B cell (primary cell): Measurements from ENCODE around the gene SAMD10. TPM values are rescaled to one million over a fixed set of nuclear protein-coding genes. Genes with fewer than 3 reads are reported as not detected.

ENCODE experiments used
- ATAC-seq: fragments of 200-7000 bp; cut with Tn5 transposase; one replicate; pipeline ENCODE4 v1.10.0; 2021; ENCODE audit warnings: low read depth, mild to moderate bottlenecking, moderate number of reproducible peaks, moderate library complexity
- CTCF ChIA-PET: fragments of 350-600 bp; sonication (Branson Sonifier 250); formaldehyde crosslinking; loops from one replicate; lab custom pipeline; 2021; ENCODE audit warnings: antibody characterized with exemption, inconsistent platforms; lab: Charles Lee
- POLR2A ChIA-PET: fragments of 350-600 bp; sonication (Branson Sonifier 250); formaldehyde crosslinking; loops from one replicate; lab custom pipeline; 2021; ENCODE audit warnings: antibody characterized with exemption; lab: Charles Lee
- DNase-seq: peaks from one replicate; pipeline ENCODE4 v3.0.0; 2013
- H2AFZ ChIP-seq: 2 replicates; pipeline ENCODE4 v1.6.1; 2012; ENCODE audit warnings: mild to moderate bottlenecking, low read depth, low read length; ENCODE audit not compliant: insufficient read depth, poor library complexity, severe bottlenecking
- H3K27ac ChIP-seq, 2 donors: 1 replicate in 1 of 2; 2 replicates in 1 of 2; pipeline ENCODE4 v1.5.1; 2012 to 2013; ENCODE audit warnings: low read length in 2 of 2, mild to moderate bottlenecking in 2 of 2, moderate library complexity in 1 of 2
- H3K27me3 ChIP-seq, 4 experiments: fragments of 200-600 bp in 1 of 4; sonication (generic) in 1 of 4; replicated peaks in 1 of 4; 1 replicate in 2 of 4; 2 replicates in 2 of 4; pipeline versions ENCODE4 v1.6.1 to v1.7.0; 2013 to 2016; ENCODE audit warnings: low read length in 3 of 4, mild to moderate bottlenecking in 2 of 4, mixed read lengths in 1 of 4, moderate library complexity in 1 of 4; ENCODE audit not compliant: insufficient read depth in 4 of 4, control insufficient read depth in 3 of 4; ENCODE audit errors: control extremely low read depth in 1 of 4
- H3K36me3 ChIP-seq, 2 experiments: replicated peaks in 1 of 2; 1 replicate in 1 of 2; 2 replicates in 1 of 2; pipeline versions ENCODE4 v1.6.1 to v1.7.1; 2013; ENCODE audit warnings: low read length in 1 of 2; ENCODE audit not compliant: insufficient read depth in 2 of 2, control insufficient read depth in 1 of 2; ENCODE audit errors: control extremely low read depth in 1 of 2, extremely low read depth in 1 of 2
- H3K4me1 ChIP-seq, 2 donors: fragments of 200-600 bp in 1 of 2; sonication (generic) in 1 of 2; 1 replicate in 1 of 2; 2 replicates in 1 of 2; pipeline versions ENCODE4 v1.5.1 to v1.6.1; 2013 to 2017; ENCODE audit warnings: low read length in 2 of 2; ENCODE audit not compliant: control insufficient read depth in 2 of 2, insufficient read depth in 2 of 2
- H3K4me2 ChIP-seq: replicated peaks from 2 replicates; pipeline ENCODE3; 2012; ENCODE audit warnings: mild to moderate bottlenecking, low read depth, low read length; ENCODE audit not compliant: poor library complexity, severe bottlenecking
- H3K4me3 ChIP-seq, 5 experiments: fragments of 200-600 bp in 1 of 5; sonication (generic) in 1 of 5; 1 replicate in 3 of 5; 2 replicates in 2 of 5; pipeline versions ENCODE4 v1.5.1 to v1.7.0; 2011 to 2016; ENCODE audit warnings: low read length in 4 of 5, mild to moderate bottlenecking in 4 of 5, low read depth in 2 of 5, control low read depth in 1 of 5, moderate library complexity in 1 of 5; ENCODE audit not compliant: insufficient read depth in 1 of 5; ENCODE audit errors: control extremely low read depth in 1 of 5, extremely low read depth in 1 of 5
- H3K79me2 ChIP-seq: fragments of 200-600 bp; sonication (generic); one replicate; pipeline ENCODE4 v1.6.0; 2016; ENCODE audit warnings: low read length; ENCODE audit not compliant: control insufficient read depth, insufficient read depth
- H3K9ac ChIP-seq: fragments of 200-600 bp; sonication (generic); 2 replicates; pipeline ENCODE4 v1.6.1; 2017; ENCODE audit warnings: mild to moderate bottlenecking, low read length, moderate library complexity
- H3K9me3 ChIP-seq, 3 donors: one replicate each; pipeline versions ENCODE4 v1.6.1 to v1.7.1; 2013; ENCODE audit warnings: low read length in 2 of 3; ENCODE audit not compliant: control insufficient read depth in 2 of 3, insufficient read depth in 1 of 3; ENCODE audit errors: control extremely low read depth in 1 of 3
- H4K20me1 ChIP-seq: 2 replicates; pipeline ENCODE4 v1.6.0; 2012; ENCODE audit warnings: mild to moderate bottlenecking, low read length; ENCODE audit not compliant: insufficient read depth, control insufficient read depth, poor library complexity, severe bottlenecking
- H3K27ac Mint-ChIP-seq: one replicate; pipeline ENCODE4 v1.8.0; 2021; ENCODE audit warnings: mixed read lengths
- H3K27me3 Mint-ChIP-seq: one replicate; pipeline ENCODE4 v1.8.0; 2021; ENCODE audit warnings: mixed read lengths
- H3K4me1 Mint-ChIP-seq: one replicate; pipeline ENCODE4 v1.8.0; 2021; ENCODE audit warnings: mixed read lengths
- H3K4me3 Mint-ChIP-seq: one replicate; pipeline ENCODE4 v1.8.0; 2021; ENCODE audit warnings: mixed read lengths
- H3K9me3 Mint-ChIP-seq: one replicate; pipeline ENCODE4 v1.8.0; 2022; ENCODE audit warnings: mixed read lengths; ENCODE audit not compliant: insufficient read depth
- CTCF ChIP-seq: fragments of 200-600 bp; IDR thresholded peaks from one replicate; pipeline ENCODE4 v1.8.0; 2022; ENCODE audit warnings: antibody characterized with exemption, mild to moderate bottlenecking
- EZH2 ChIP-seq: IDR thresholded peaks from 2 replicates; pipeline ENCODE4 v1.6.1; 2012; ENCODE audit warnings: borderline replicate concordance, low read depth, mild to moderate bottlenecking, moderate library complexity, low read length; ENCODE audit not compliant: insufficient read depth, poor library complexity, severe bottlenecking
- WGBS: methylation state at CpG from one replicate; pipeline ENCODE4 v1.1.5; 2013; ENCODE audit warnings: missing lambda C conversion rate; ENCODE audit not compliant: insufficient coverage; 5-methylcytosine and 5-hydroxymethylcytosine counted together
- intact Hi-C: fragments of 100-400 bp; cut with micrococcal nuclease; formaldehyde crosslinking; loops from one replicate; pipeline ENCODE4 v1.10.0; 2022
- polyA plus RNA-seq: library from polyadenylated mRNA; depleted of rRNA; stranded (reverse); fragments of >200 nt; gene quantifications from 2 replicates; pipeline ENCODE4 v1.2.3, GENCODE V29; 2012
- total RNA-seq, 2 donors: library from RNA; stranded (reverse); fragments of 120-200 nt in 1 of 2; gene quantifications; 1 replicate in 1 of 2; 2 replicates in 1 of 2; pipeline versions ENCODE4 v1.2.3 to v1.2.4, GENCODE V29; 2013 to 2022

Gene SAMD10
- total and polyA plus RNA-seq, 2 donors (not counting 1 experiment from before 2014, with no cell fraction given): 12.7 to 34.2 TPM

GRCh38 chr20:63980317-63980805 is 919 bp upstream of the SAMD10 start:
- ATAC-seq (peak; percentile 3), DNase-seq (no peak)
- POLR2A ChIA-PET: interaction anchor here (0.6 to 2.3 kb wide), 17 partner anchors 9 to 459 kb away, joined by 3 to 12 read pairs (median 4); partner anchors contain the start of genes DNAJC5, OPRL1, PPDPF and RGS19
- Histone ChIP-seq H3K27ac (peak overlapping the region; percentile 69 to 87), H3K27me3 (no peaks in the 10 kb centered on the region), H3K36me3 (peaks cover 0 to 26% of the 10 kb centered on the region in 2 experiments), H3K4me2 (peak overlapping the region; percentile 93), H3K4me1 (peaks cover 30 to 46% of the 10 kb centered on the region in 2 donors), H2AFZ (peak overlapping the region; percentile 71), H3K9me3 (no peaks in the 10 kb centered on the region), H4K20me1 (peaks cover 44% of the 10 kb centered on the region), H3K4me3 (peak overlapping the region in 4 of 5 experiments; percentile 18 to 85 (median 71)), H3K79me2 (peaks cover 39% of the 10 kb centered on the region), H3K9ac (peak overlapping the region; percentile 71)
- H3K9me3 Mint-ChIP-seq: no peaks in the 10 kb centered on the region
- H3K4me3 Mint-ChIP-seq: peak overlapping the region; percentile 90
- CTCF ChIA-PET: interaction anchor here (0.6 to 2.3 kb wide), 18 partner anchors 9 to 484 kb away, joined by 3 to 25 read pairs (median 5); partner anchors contain the start of genes LKAAEAR1, OPRL1, PTK6 and RGS19
- H3K27me3 Mint-ChIP-seq: no peaks in the 10 kb centered on the region
- peaks cover 53% of the 10 kb centered on the region for H3K4me1 Mint-ChIP-seq
- WGBS: 51% methylated on average over 9 of the region's 15 CpGs
- intact Hi-C loops: loop anchor here (1.0 to 5.0 kb wide), 5 partner anchors 58 to 140 kb away; partner anchors contain the start of genes DNAJC5, LKAAEAR1, OPRL1 and TCEA2
- TF ChIP-seq CTCF (no peak), EZH2 (no peak)
- peak overlapping the region; percentile 94 for H3K27ac Mint-ChIP-seq

GRCh38 chr20:63979229-63979556 is 249 bp downstream of the SAMD10 start:
- peak overlapping the region; percentile 89 for H3K27ac Mint-ChIP-seq

More at GRCh38 chr20:63979229-63979556, 249 bp downstream of the SAMD10 start:
- TF ChIP-seq CTCF (no peak), EZH2 (no peak)
- Histone ChIP-seq H3K27me3 (no peaks in the 10 kb centered on the region), H3K27ac (peak overlapping the region; percentile 37 to 81), H3K4me1 (peaks cover 30 to 46% of the 10 kb centered on the region in 2 donors), H2AFZ (peak overlapping the region; percentile 80), H3K4me3 (peak overlapping the region in 4 of 5 experiments; percentile 53 to 85 (median 76)), H3K4me2 (peak overlapping the region; percentile 93), H3K9ac (peak overlapping the region; percentile 76), H4K20me1 (peaks cover 32% of the 10 kb centered on the region), H3K9me3 (no peaks in the 10 kb centered on the region), H3K79me2 (peaks cover 27% of the 10 kb centered on the region), H3K36me3 (peaks cover 0 to 15% of the 10 kb centered on the region in 2 experiments)
- DNase-seq (no peak), ATAC-seq (no peak)
- Mint-ChIP-seq H3K9me3 (no peaks in the 10 kb centered on the region), H3K4me1 (peaks cover 49% of the 10 kb centered on the region), H3K4me3 (peak overlapping the region; percentile 83), H3K27me3 (no peaks in the 10 kb centered on the region)
- CTCF ChIA-PET: interaction anchor here (0.6 to 2.3 kb wide), 8 partner anchors 23 to 442 kb away, joined by 3 to 25 read pairs (median 6); partner anchors contain the start of genes LKAAEAR1, OPRL1, PTK6 and RGS19
- intact Hi-C loops: no loop called here
- POLR2A ChIA-PET: interaction anchor here (0.7 to 2.3 kb wide), 9 partner anchors 23 to 483 kb away, joined by 3 to 12 read pairs (median 5); partner anchors contain the start of genes DNAJC5, OPRL1, PPDPF and RGS19
- WGBS: under 1% methylated on average over 47 of the region's 47 CpGs
